Mucosa of descending colon (tissue), 3 donors: ENCODE results near the gene REX1BD. TPM values are rescaled to one million over a fixed set of nuclear protein-coding genes. Genes with fewer than 3 reads are reported as not detected.

Experiments used
- ATAC-seq: fragments of 200-7000 bp; cut with Tn5 transposase; one replicate; pipeline ENCODE4 v1.9.1; 2020; ENCODE audit warnings: mild to moderate bottlenecking, moderate library complexity
- DNase-seq, 3 donors: peaks; one replicate each; pipeline ENCODE4 v3.0.0-alpha.2; 2020
- H3K36me3 ChIP-seq: fragments of 200-600 bp; one replicate; pipeline ENCODE4 v1.8.0; 2021; ENCODE audit warnings: low read depth, mild to moderate bottlenecking
- H3K4me1 ChIP-seq: fragments of 200-600 bp; one replicate; pipeline ENCODE4 v1.8.0; 2021; ENCODE audit warnings: low read depth, mild to moderate bottlenecking
- H3K4me3 ChIP-seq: fragments of 200-600 bp; one replicate; pipeline ENCODE4 v1.8.0; 2021; ENCODE audit warnings: mild to moderate bottlenecking
- H3K9me3 ChIP-seq: fragments of 200-600 bp; one replicate; pipeline ENCODE4 v1.8.0; 2021; ENCODE audit warnings: mild to moderate bottlenecking
- intact Hi-C, 2 donors: fragments of 100-400 bp; cut with DNase I in 1 of 2; cut with micrococcal nuclease in 1 of 2; formaldehyde crosslinking; loops; one replicate each; pipeline versions ENCODE4 v1.11.0 to v1.11.1; 2022; cut with DNase I, micrococcal nuclease
- total RNA-seq, 3 donors: library from RNA; stranded (reverse); fragmentation: NEBNext Ultra II Directional in 2 of 3; extraction: Animal tissue kit (Norgen Biotek cat#: 25700) in 2 of 3; gene quantifications; one replicate each; pipeline versions ENCODE4 v1.2.1 to v1.2.4, GENCODE V29; 2021 to 2023
- TF ChIP-seq, protein P1 (sequence below): fragments of 200-600 bp; IDR thresholded peaks from one replicate; pipeline ENCODE4 v1.8.0; 2022; ENCODE audit warnings: antibody characterized with exemption, mild to moderate bottlenecking
- donor health status: DM: no; HTN: no; CAD: no; lungs with moderate emphysema.
- donor health status: DM: no; HTN: no; CAD: no.
- donor health status: DM: no; HTN: yes; CAD: no.

Gene REX1BD
- total RNA-seq, 3 donors from 2014 or later, result 48.2 to 55.4 (median 49.3) TPM

DNA sequence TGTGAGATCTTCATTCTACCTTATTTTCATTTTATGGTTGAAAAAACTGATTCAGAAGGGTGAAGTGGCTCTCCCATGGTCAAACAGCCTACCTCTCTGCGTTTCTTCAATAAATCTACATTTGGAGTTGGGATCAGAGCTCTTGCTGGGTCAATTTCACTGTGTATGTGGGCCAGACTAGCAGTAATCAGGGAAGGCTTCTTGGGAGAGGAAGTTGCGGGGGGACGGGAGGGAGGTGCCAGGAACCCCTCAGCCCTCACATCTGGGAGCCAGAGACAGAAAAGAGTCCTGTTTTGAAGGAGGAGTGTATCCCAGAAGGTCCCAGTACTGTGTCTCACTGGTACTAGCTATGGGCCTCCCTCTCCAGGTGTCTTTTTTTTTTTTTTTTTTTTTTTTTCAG is 30.0 kb upstream of the REX1BD start:
- TF ChIP-seq, protein P1, sequence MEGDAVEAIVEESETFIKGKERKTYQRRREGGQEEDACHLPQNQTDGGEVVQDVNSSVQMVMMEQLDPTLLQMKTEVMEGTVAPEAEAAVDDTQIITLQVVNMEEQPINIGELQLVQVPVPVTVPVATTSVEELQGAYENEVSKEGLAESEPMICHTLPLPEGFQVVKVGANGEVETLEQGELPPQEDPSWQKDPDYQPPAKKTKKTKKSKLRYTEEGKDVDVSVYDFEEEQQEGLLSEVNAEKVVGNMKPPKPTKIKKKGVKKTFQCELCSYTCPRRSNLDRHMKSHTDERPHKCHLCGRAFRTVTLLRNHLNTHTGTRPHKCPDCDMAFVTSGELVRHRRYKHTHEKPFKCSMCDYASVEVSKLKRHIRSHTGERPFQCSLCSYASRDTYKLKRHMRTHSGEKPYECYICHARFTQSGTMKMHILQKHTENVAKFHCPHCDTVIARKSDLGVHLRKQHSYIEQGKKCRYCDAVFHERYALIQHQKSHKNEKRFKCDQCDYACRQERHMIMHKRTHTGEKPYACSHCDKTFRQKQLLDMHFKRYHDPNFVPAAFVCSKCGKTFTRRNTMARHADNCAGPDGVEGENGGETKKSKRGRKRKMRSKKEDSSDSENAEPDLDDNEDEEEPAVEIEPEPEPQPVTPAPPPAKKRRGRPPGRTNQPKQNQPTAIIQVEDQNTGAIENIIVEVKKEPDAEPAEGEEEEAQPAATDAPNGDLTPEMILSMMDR, result no peak
- Histone ChIP-seq H3K4me3 (no peak overlapping the region), H3K36me3 (no peaks in the 10 kb centered on the region), H3K9me3 (no peaks in the 10 kb centered on the region), H3K4me1 (peaks cover 6% of the 10 kb centered on the region)
- intact Hi-C loops, result no loop called here
- ATAC-seq (no peak), DNase-seq (no peak)

DNA sequence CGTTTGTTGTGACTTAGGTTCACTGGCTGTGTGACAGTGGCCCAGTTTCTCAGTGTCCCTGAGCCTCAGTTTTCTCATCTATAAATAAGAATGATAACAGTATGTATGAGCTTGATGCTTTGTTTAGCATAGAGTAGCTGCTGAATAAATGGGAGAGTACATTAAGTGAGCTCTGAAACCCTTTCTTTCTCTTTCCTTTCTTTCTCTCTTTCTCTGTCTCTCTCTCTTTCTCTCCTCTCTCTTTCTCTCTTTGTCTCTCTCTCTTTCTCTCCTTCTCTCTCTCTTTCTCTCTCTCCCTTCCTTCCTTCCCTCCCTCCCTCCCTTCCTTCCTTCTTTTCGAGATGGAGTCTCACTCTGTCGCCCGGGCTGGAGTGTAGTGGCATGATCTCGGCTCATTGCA is 28.9 kb upstream of the REX1BD start:
- H3K36me3 ChIP-seq, result no peaks in the 10 kb centered on the region
- H3K4me3 ChIP-seq, result no peak overlapping the region
- no peaks in the 10 kb centered on the region for H3K9me3 ChIP-seq
- TF ChIP-seq, protein P1, result no peak
- DNase-seq, result no peak
- H3K4me1 ChIP-seq, result peaks cover 6% of the 10 kb centered on the region
- ATAC-seq, result no peak
- intact Hi-C loops, result no loop called here

DNA sequence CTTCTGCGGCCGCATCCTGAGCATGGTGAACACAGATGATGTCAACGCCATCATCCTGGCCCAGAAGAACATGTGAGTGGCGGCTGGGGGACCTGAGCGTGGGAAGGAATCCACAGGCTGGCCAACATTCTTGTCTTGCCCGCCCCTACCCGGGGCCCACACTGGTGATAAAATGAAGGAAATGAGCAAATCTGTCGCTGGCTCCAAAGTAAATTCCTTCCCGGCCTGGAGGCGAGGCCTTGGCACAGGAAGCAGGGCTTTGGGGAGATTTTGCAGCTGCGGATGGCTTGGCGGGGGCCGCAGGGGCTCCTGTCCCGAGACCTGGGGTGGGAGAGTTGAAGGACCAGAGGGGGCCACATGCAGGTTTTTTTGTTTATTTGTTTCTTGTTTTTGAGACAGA is 26.5 kb upstream of the REX1BD start:
- no peak for ATAC-seq
- TF ChIP-seq, protein P1, result no peak
- intact Hi-C loops, result no loop called here

DNA sequence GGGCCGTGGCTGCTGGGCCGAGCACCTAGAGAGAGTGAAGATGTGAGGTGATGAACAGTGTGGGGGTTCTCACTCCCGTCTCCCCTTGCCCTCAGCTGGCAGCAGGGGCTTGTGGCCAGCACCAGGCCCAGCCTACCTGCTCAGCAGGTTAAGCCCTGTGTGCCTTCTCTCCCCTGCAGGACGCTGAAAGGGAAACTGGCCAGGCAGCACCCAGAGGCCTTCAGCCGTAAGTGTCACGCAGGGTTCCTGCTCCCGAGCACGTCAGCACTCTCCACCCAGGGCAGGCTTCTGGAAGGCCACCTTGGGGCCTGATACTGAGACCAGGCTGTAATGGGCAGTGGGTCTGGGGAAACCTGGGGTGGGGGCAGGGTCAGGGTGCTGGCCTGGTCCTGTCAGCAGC is 21.6 kb upstream of the REX1BD start:
- DNase-seq, result no peak
- ATAC-seq, result no peak
- intact Hi-C loops, result no loop called here
- Histone ChIP-seq H3K36me3 (peaks cover 13% of the 10 kb centered on the region), H3K4me3 (no peak overlapping the region), H3K9me3 (no peaks in the 10 kb centered on the region), H3K4me1 (no peaks in the 10 kb centered on the region)
- TF ChIP-seq, protein P1, result no peak

More for the DNA sequence above, 26.5 kb upstream of the REX1BD start:
- no peak for DNase-seq
- no peaks in the 10 kb centered on the region for H3K9me3 ChIP-seq
- H3K4me1 ChIP-seq, result peaks cover 6% of the 10 kb centered on the region
- peaks cover 6% of the 10 kb centered on the region for H3K36me3 ChIP-seq
- H3K4me3 ChIP-seq, result no peak overlapping the region

DNA sequence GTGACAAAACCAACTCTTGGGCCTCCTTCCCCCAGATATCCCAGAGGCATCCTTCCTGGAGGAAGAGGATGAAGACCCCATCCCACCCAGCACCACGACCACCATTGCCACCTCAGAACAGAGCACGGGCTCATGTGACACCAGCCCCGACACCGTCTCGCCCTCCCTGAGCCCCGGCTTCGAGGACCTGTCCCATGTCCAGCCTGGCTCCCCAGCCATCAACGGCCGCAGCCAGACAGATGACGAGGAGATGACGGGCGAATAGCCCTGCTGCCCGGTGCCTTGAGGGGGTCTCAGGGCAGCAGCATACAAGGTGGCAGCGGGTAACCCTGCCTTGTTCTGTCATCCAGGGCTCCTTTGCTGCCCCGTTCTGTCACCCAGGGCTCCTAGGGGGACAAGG is 20.2 kb upstream of the REX1BD start:
- ATAC-seq, result no peak
- Histone ChIP-seq H3K4me3 (no peak overlapping the region), H3K36me3 (peaks cover 13% of the 10 kb centered on the region), H3K9me3 (no peaks in the 10 kb centered on the region), H3K4me1 (peaks cover 11% of the 10 kb centered on the region)
- TF ChIP-seq, protein P1, result no peak
- intact Hi-C loops, result no loop called here
- no peak for DNase-seq
